ENCODE measurements around the gene C14orf180. TPM values are rescaled to one million over a fixed set of nuclear protein-coding genes. Genes with fewer than 3 reads are reported as not detected.

The C14orf180 gene
- polyA plus RNA-seq, 1 donor (not counting 4 experiments of a cell fraction or from before 2014, with no cell fraction given) = not detected

- Histone ChIP-seq H3K4me1 (ENCODE audit: control insufficient read depth, extremely low read depth, insufficient read depth, low read length) (no peaks in the 10 kb centered on the region), H3K27me3 (ENCODE audit: control insufficient read depth, extremely low read depth, insufficient read depth, low read length) (peaks cover 41% of the 10 kb centered on the region)
- FAIRE-seq = no peak
Observed at GRCh38 chr14:104571246-104571645, 8.3 kb upstream of the C14orf180 start.

GRCh38 chr14:104572024-104572626 lies 7.4 kb upstream of the C14orf180 start:
- DNase-seq (ENCODE audit: low read depth, low spot score) (no peak), FAIRE-seq (no peak)
- Histone ChIP-seq H3K27ac (ENCODE audit: control insufficient read depth, insufficient read depth, low read length) (no peak overlapping the region), H3K4me1 (ENCODE audit: control insufficient read depth, extremely low read depth, insufficient read depth, low read length) (no peaks in the 10 kb centered on the region), H3K9ac (ENCODE audit: control insufficient read depth, extremely low read depth, insufficient read depth, low read length) (no peak overlapping the region), H3K9me3 (ENCODE audit: control insufficient read depth, low read depth, low read length) (no peaks in the 10 kb centered on the region), H3K9me1 (ENCODE audit: control insufficient read depth, extremely low read depth, insufficient read depth, low read length) (no peaks in the 10 kb centered on the region), H3K4me3 (ENCODE audit: control insufficient read depth in 2 of 3, extremely low read depth in 1 of 3, insufficient read depth in 2 of 3, low read depth in 1 of 3, low read length in 3 of 3) (no peak overlapping the region), H3K4me2 (ENCODE audit: control insufficient read depth, extremely low read depth, insufficient read depth, low read depth, low read length) (no peak overlapping the region), H3K36me3 (ENCODE audit: control insufficient read depth in 2 of 2, extremely low read depth in 1 of 2, insufficient read depth in 2 of 2, low read length in 2 of 2) (no peaks in the 10 kb centered on the region), H4K20me1 (ENCODE audit: control insufficient read depth, extremely low read depth, insufficient read depth, low read length) (no peaks in the 10 kb centered on the region), H3K79me2 (ENCODE audit: control insufficient read depth, insufficient read depth, low read length) (no peaks in the 10 kb centered on the region), H3K27me3 (ENCODE audit: control insufficient read depth, extremely low read depth, insufficient read depth, low read length) (peaks cover 32% of the 10 kb centered on the region), H2AFZ (ENCODE audit: control insufficient read depth, low read length) (no peak overlapping the region)
- TF ChIP-seq CTCF (optimal IDR thresholded peaks at IDR 0.05 in 1 of 3, IDR thresholded peaks at IDR 0.05 in 1 of 3, conservative IDR thresholded peaks at IDR 0.05 in 1 of 3; ENCODE audit: extremely low read depth in 1 of 3, insufficient read depth in 2 of 3, low read length in 3 of 3) (no peak), EZH2 (IDR thresholded peaks at IDR 0.05; ENCODE audit: low read length) (no peak)
- dilution Hi-C loops (cut with MboI; ENCODE audit: extremely low pct_ligation_motif_present, low sequenced_read_pairs) = no loop called here

More at GRCh38 chr14:104571246-104571645, 8.3 kb upstream of the C14orf180 start:
- DNase-seq (ENCODE audit: low read depth, low spot score) = no peak
- H3K4me2 ChIP-seq (ENCODE audit: control insufficient read depth, extremely low read depth, insufficient read depth, low read depth, low read length) = no peak overlapping the region
- TF ChIP-seq CTCF (optimal IDR thresholded peaks at IDR 0.05 in 1 of 3, IDR thresholded peaks at IDR 0.05 in 1 of 3, conservative IDR thresholded peaks at IDR 0.05 in 1 of 3; ENCODE audit: extremely low read depth in 1 of 3, insufficient read depth in 2 of 3, low read length in 3 of 3) (no peak), EZH2 (IDR thresholded peaks at IDR 0.05; ENCODE audit: low read length) (no peak)
- no peak overlapping the region for H2AFZ ChIP-seq (ENCODE audit: control insufficient read depth, low read length)
- H3K9ac ChIP-seq (ENCODE audit: control insufficient read depth, extremely low read depth, insufficient read depth, low read length) = no peak overlapping the region
- no peaks in the 10 kb centered on the region for H3K36me3 ChIP-seq (ENCODE audit: control insufficient read depth in 2 of 2, extremely low read depth in 1 of 2, insufficient read depth in 2 of 2, low read length in 2 of 2)
- H3K27ac ChIP-seq (ENCODE audit: control insufficient read depth, insufficient read depth, low read length) = no peak overlapping the region
- no peak overlapping the region for H3K4me3 ChIP-seq (ENCODE audit: control insufficient read depth in 2 of 3, extremely low read depth in 1 of 3, insufficient read depth in 2 of 3, low read depth in 1 of 3, low read length in 3 of 3)
- H3K9me3 ChIP-seq (ENCODE audit: control insufficient read depth, low read depth, low read length) = no peaks in the 10 kb centered on the region
- no peaks in the 10 kb centered on the region for H4K20me1 ChIP-seq (ENCODE audit: control insufficient read depth, extremely low read depth, insufficient read depth, low read length)
- dilution Hi-C loops (cut with MboI; ENCODE audit: extremely low pct_ligation_motif_present, low sequenced_read_pairs) = no loop called here
- no peaks in the 10 kb centered on the region for H3K9me1 ChIP-seq (ENCODE audit: control insufficient read depth, extremely low read depth, insufficient read depth, low read length)
- no peaks in the 10 kb centered on the region for H3K79me2 ChIP-seq (ENCODE audit: control insufficient read depth, insufficient read depth, low read length)
